Limb (tissue), 2 donors: ENCODE results near the gene MAPK6.

ENCODE experiments used
- DNase-seq, 2 donors: peaks; one replicate each; pipeline ENCODE4 v3.0.0-alpha.2; 2016; ENCODE audit errors: extremely low spot score in 2 of 2

MAPK6 gene

GRCh38 chr15:52010633-52011595 is 8.1 kb upstream of the MAPK6 start:
- DNase-seq, result no peak

- no peak for DNase-seq
Measured at GRCh38 chr15:52011711-52012144, 7.3 kb upstream of the MAPK6 start.

DNA sequence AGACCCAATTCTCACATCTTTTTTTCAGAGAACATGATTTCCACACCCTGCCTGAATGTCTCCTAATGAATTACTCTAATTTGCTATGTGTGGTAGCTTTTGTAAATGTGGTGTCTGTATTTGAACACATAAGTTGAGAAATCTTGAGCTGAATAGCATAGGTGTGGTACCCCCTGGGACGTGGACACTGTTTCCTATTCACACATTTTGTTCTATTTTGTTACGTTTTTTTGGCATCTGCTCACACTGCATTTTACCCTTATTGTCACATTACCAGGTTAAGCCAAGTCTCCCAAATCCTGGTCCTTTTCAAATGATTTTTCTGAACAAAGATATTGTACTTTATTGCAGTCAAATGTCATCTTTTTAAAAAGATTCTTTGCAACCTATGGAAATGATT is 6.8 kb upstream of the MAPK6 start:
- no peak for DNase-seq

DNA sequence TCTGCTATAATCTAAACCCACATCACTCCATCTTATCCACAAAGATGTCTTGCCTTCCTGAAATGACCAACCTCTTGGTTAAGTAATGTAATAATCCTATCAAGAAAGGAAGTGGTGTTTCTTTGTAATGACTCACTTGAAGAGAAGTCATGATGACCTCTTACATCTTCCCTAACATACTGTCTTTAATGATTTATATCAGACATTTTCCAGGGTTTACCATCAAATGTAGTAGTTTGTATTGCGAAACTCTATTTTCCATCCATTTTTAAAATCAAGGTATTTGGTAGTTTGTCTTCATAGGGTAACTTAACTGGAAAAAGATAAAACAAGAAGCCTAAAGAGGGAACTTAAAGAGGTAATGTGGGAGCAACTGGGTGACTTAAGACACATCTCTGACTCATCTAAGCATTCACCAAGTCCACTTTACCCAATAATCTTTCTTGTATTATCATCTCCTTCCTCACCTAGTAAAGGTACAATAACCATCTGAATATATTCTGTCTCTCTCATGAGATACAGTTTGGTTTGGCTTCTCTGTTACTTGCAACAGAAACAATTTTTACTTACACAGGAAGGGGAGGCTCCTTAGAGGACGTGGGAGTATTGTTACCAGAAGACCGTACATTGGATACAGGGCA is 5.7 kb upstream of the MAPK6 start:
- DNase-seq, result no peak

DNA sequence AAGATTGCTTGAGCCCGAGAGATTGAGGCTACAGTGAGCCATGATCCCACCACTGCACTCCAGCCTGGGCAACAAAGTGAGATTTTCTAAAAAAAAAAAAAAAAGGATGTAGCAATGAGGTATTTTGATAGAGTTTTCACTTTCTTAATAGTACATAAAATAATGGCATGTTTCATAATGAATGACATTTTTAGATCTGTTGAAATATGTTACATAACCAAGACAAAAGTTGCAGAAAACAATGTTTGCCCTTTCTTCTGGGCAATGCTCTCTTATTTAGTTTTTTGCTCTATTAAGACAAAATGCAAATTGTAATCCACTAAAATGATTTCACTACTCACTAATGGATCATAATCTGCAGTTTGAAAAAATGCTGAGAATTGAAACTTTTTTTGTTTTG is 4.4 kb upstream of the MAPK6 start:
- no peak for DNase-seq

DNA sequence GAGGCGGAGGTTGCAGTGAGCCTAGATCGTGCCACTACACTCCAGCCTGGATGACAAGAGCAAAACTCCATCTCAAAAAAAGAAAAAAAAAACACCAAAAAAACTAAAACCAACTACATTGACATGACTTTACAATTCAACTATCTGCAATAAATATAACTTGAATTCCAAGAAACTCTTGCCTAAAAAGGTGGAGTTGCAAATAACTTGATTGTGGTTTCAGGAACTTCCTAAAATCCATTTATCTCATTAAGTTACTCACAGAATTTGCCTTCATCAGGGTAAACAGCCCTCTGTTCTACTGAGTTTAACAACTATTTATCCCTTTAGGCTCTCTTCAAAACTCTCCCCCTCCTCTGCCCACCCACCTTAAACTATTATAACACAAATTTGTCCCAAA is 2.7 kb upstream of the MAPK6 start:
- no peak for DNase-seq

GRCh38 chr15:52018244-52018643 is 775 bp upstream of the MAPK6 start:
- no peak for DNase-seq

- peak; percentile 55 to 84 for DNase-seq
Measured at GRCh38 chr15:52019394-52020220, 588 bp downstream of the MAPK6 start.

- no peak for DNase-seq
Measured at GRCh38 chr15:52020221-52021085, 1.4 kb downstream of the MAPK6 start.

- DNase-seq, result no peak
Measured at GRCh38 chr15:52021128-52021671, 2.2 kb downstream of the MAPK6 start.

GRCh38 chr15:52021892-52022540 is 3.0 kb downstream of the MAPK6 start:
- no peak for DNase-seq

DNA sequence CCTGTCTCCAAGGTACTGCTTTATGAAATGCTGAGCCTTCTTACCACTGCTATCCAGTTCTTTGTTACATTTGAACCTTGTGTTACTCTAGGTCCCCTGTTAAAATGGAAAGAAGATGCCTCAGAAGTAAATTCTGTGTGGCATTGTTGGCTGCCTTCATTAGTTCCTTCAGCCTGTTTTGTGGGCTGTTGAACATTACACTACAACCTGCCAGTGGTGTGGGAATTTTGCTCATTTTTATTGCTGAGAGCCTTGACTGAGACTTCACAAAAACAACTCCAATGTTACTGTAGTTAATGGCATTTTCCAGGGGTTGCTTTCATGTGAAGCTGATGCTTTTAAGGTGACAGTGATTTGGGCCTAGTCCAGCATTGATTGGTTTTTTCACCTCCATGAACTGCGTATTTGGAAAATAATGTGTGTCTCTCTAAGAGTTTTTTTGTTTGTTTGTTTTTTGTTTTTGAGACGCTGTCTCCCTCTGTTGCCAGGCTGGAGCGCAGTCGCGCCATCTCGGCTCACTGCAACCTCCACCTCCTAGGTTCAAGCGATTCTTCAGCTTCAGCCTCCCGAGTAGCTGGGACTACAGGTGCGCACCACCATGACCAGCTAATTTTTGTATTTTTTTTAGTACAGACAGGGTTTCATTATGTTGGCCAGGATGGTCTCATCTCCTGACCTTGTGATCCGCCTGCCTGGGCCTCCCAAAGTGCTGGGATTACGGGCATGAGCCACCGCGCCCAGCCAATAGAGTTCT is 4.3 kb downstream of the MAPK6 start:
- DNase-seq, result no peak

DNA sequence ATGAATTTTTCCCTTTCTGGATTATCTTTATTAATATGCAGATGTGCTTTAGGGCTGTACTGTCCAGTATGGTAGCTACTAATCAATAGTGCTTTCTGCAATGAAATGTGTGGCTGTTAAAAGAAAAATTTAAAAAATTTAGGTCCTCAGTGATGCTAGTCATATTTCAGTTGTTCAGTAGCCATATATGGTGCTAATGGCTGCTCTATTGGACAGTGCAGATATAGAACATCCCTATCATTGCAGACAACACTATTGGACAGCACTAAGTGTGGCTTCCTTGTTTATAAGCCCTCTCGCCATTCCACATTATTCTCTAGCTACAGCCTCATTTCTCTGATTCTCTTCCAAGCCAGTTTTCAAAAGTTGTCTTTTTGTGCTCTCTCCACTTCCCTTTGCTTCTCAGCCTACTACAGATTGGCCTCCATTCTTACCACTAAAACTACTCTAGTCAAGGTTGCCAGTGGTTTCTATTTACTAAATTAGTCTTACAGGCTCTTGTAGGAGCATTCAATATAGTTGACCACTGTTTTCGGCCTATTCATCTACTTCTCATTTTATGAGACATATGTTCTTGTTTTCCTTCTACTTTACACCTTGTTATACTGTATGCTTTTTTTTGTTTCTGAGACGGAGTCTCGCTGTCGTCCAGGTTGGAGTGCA is 9.5 kb downstream of the MAPK6 start:
- DNase-seq, result no peak

- DNase-seq, result no peak
Measured at GRCh38 chr15:52030010-52030409, 11.0 kb downstream of the MAPK6 start.

DNA sequence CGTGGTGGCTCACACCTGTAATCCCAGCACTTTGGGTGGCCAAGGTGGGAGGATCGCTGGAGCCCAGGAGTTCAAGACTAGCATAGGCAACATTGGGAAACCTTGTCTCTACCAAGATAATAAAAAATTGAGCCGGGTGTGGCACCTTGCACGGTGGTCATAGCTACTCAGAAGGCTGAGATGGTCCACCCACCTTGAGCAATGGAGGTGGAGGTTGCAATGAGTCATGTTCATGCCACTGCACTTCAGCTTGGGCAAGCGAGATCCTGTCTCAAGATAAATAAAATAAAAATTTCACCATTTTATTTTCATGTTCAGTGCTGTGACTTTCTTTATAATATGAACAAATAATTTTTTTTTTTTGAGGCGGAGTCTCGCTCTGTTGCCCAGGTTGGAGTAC is 12.5 kb downstream of the MAPK6 start:
- DNase-seq, result no peak

DNA sequence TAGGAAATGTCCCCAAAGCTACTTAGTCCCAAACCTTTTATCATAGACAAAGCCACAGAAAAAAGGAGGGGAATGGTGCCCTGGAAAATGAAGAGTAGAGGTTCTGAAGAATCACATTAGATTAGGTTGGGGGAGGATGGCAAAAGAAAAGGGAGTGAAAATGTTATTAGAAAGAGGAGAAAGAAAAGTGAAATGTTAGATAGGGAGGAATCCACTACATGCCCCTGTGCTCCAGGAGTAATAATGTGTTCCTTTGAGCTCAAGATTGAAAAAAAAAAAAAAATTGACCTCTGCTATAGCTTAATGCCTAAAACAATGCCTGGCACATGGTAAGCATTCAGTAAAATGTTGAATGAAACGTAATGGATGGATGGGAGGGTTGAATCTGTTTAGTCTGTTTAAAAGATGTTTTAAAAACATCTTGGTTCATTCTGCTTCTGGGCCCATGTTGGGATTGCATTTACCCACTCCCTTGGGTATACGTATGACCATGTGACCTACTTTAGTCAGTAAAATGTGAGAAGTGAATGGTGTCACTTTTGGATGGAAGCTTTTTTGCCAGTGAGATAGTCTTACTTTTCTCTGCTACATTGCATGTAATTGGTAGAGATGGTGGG is 19.0 kb downstream of the MAPK6 start:
- DNase-seq, result no peak

- DNase-seq, result no peak
Measured at GRCh38 chr15:52039925-52040781, 21.1 kb downstream of the MAPK6 start.
